Uterus (tissue), 2 donors: ENCODE measurements around the gene ASMTL.

Experiments used
- CTCF ChIP-seq, 4 experiments: fragments of 200-600 bp in 2 of 4; fragments of 450-650 bp in 2 of 4; sonication (generic) in 2 of 4; IDR thresholded peaks; one replicate each; pipeline ENCODE4 v1.5.1; 2016 to 2019; ENCODE audit warnings: antibody characterized with exemption in 4 of 4, mild to moderate bottlenecking in 2 of 4, moderate library complexity in 1 of 4
- POLR2A ChIP-seq, 2 donors: fragments of 450-650 bp; IDR thresholded peaks; one replicate each; pipeline ENCODE4 v1.6.1; 2016; ENCODE audit warnings: antibody characterized with exemption in 2 of 2, mild to moderate bottlenecking in 1 of 2, moderate library complexity in 1 of 2

DNA sequence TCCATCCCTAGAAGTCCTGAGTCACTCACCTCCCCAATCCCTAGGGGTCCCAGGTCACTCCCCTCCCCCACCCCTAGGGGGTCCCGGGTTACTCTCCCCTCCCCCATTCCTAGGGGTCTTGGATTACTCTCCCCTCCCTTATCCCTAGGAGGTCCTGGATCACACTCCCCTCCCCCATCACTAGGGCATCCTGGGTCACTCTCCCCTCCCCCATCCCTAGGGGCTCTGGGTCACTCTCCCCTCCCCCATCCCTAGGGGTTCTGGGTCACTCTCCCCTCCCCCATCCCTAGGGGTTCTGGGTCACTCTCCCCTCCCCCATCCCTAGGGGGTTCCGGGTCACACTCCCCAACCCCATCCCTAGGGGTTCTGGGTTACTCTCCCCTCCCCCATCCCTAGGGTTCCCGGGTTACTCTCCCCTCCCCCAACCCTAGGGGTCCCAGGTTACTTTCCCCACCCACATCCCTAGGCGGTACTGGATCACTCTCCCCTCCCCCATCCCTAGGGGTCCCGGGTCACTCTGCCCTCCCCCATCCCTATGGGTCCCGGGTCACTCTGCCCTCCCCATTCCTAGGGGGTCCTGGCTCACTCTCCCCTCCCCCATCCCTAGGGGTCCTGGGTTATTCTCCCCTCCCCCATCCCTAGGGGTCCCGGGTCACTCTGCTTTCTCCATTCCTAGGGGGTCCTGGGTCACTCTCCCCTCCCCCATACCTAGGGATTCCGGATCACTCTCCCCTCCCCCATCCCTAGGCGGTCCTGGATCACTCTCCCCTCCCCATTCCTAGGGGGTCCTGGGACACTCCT, 2.1 kb downstream of the ASMTL start:
- no peak for TF ChIP-seq POLR2A (IDR thresholded peaks at IDR 0.05)
- TF ChIP-seq CTCF (IDR thresholded peaks at IDR 0.05) = no peak
